LHCN-M2 (cell line): Measurements from ENCODE around the gene RNU7-1. TPM values are rescaled to one million over a fixed set of nuclear protein-coding genes. Genes with fewer than 3 reads are reported as not detected.

Experiments
- total RNA-seq: library from RNA; depleted of rRNA; stranded (reverse); fragments of >200 nt; gene quantifications from 2 replicates; pipeline ENCODE4 v1.2.3, GENCODE V29; 2014; rRNA removed

Gene RNU7-1
- total RNA-seq, 1 experiment from 2014 or later: not detected

Other genes with a start within 250 kb of the RNU7-1 start
- 0.34 TPM in 1 of 2 replicates, not detected in the other for gene PIANP, start 243.0 kb upstream of the RNU7-1 start, total RNA-seq
- gene COPS7A, start 219.8 kb upstream of the RNU7-1 start, total RNA-seq: 111 and 130 TPM in 2 replicates
- gene MLF2, start 190.7 kb upstream of the RNU7-1 start, total RNA-seq: 304 and 308 TPM in 2 replicates
- 244 and 318 TPM in 2 replicates for gene PTMS, start 177.5 kb upstream of the RNU7-1 start, total RNA-seq
- gene LAG3, start 171.3 kb upstream of the RNU7-1 start, total RNA-seq: 0.23 and 0.45 TPM in 2 replicates
- gene CD4, start 154.3 kb upstream of the RNU7-1 start, total RNA-seq: 0.92 TPM in 1 of 2 replicates, not detected in the other
- 2.0 TPM in 2 replicates for gene GPR162, start 122.0 kb upstream of the RNU7-1 start, total RNA-seq
- 47.6 and 58.4 TPM in 2 replicates for gene P3H3, start 115.4 kb upstream of the RNU7-1 start, total RNA-seq
- gene GNB3, start 102.9 kb upstream of the RNU7-1 start, total RNA-seq: 2.6 and 2.8 TPM in 2 replicates
- 101 and 120 TPM in 2 replicates for gene CDCA3, start 92.5 kb upstream of the RNU7-1 start, total RNA-seq
- 119 and 127 TPM in 2 replicates for gene USP5, start 91.7 kb upstream of the RNU7-1 start, total RNA-seq
- 2,020 and 2,623 TPM in 2 replicates for gene TPI1, start 76.3 kb upstream of the RNU7-1 start, total RNA-seq
- 9.6 and 13.0 TPM in 2 replicates for gene SPSB2, start 70.5 kb upstream of the RNU7-1 start, total RNA-seq
- gene LRRC23, start 39.0 kb upstream of the RNU7-1 start, total RNA-seq: 4.0 and 5.3 TPM in 2 replicates
- gene ENO2, start 29.2 kb upstream of the RNU7-1 start, total RNA-seq: 22.7 and 26.3 TPM in 2 replicates
- gene ATN1, start 15.9 kb upstream of the RNU7-1 start, total RNA-seq: 15.4 and 20.0 TPM in 2 replicates
- gene C12orf57, start 206 bp downstream of the RNU7-1 start, total RNA-seq: 185 and 223 TPM in 2 replicates
- not detected in 2 replicates for gene PTPN6, start 7.5 kb downstream of the RNU7-1 start, total RNA-seq
- 302 and 330 TPM in 2 replicates for gene PHB2, start 26.8 kb downstream of the RNU7-1 start, total RNA-seq
- gene EMG1, start 27.1 kb downstream of the RNU7-1 start, total RNA-seq: 39.1 and 61.7 TPM in 2 replicates
- 14.6 and 20.4 TPM in 2 replicates for gene LPCAT3, start 74.7 kb downstream of the RNU7-1 start, total RNA-seq
- 14.8 and 26.9 TPM in 2 replicates for gene C1S, start 116.9 kb downstream of the RNU7-1 start, total RNA-seq
- gene C1R, start 148.6 kb downstream of the RNU7-1 start, total RNA-seq: 63.0 and 131 TPM in 2 replicates
- 17.9 and 24.7 TPM in 2 replicates for gene C1RL, start 165.4 kb downstream of the RNU7-1 start, total RNA-seq
- gene RBP5, start 185.1 kb downstream of the RNU7-1 start, total RNA-seq: not detected in 2 replicates
- gene CLSTN3, start 186.6 kb downstream of the RNU7-1 start, total RNA-seq: 4.0 and 4.6 TPM in 2 replicates
- 21.2 TPM in 2 replicates for gene PEX5, start 245.9 kb downstream of the RNU7-1 start, total RNA-seq